Measurements from ENCODE around the gene OPCML.

OPCML gene

GRCh38 chr11:132981131-132981956 lies 551.0 kb downstream of the OPCML start:
- H3K4me3 ChIP-seq: no peak overlapping the region
- H3K27ac ChIP-seq: no peak overlapping the region

- no peak overlapping the region for H3K27ac ChIP-seq
- no peak overlapping the region for H3K4me3 ChIP-seq
Observed at GRCh38 chr11:132980670-132981069, 551.6 kb downstream of the OPCML start.

GRCh38 chr11:132977746-132978145 lies 554.6 kb downstream of the OPCML start:
- no peak overlapping the region for H3K4me3 ChIP-seq
- H3K27ac ChIP-seq: no peak overlapping the region

- Histone ChIP-seq H3K27ac (no peak overlapping the region), H3K4me3 (no peak overlapping the region)
Observed at GRCh38 chr11:132977241-132977640, 555.1 kb downstream of the OPCML start.

GRCh38 chr11:132976115-132976514 lies 556.2 kb downstream of the OPCML start:
- no peak overlapping the region for H3K27ac ChIP-seq

GRCh38 chr11:132973686-132974085 lies 558.6 kb downstream of the OPCML start:
- H3K27ac ChIP-seq: no peak overlapping the region
- no peak overlapping the region for H3K4me3 ChIP-seq

More at GRCh38 chr11:132976115-132976514, 556.2 kb downstream of the OPCML start:
- H3K4me3 ChIP-seq: no peak overlapping the region

- H3K4me3 ChIP-seq: no peak overlapping the region
- no peak overlapping the region for H3K27ac ChIP-seq
Observed at GRCh38 chr11:132972565-132972964, 559.7 kb downstream of the OPCML start.

- H3K27ac ChIP-seq: no peak overlapping the region
Observed at GRCh38 chr11:132971351-132971750, 561.0 kb downstream of the OPCML start.

GRCh38 chr11:132969892-132970291 lies 562.4 kb downstream of the OPCML start:
- Histone ChIP-seq H3K27ac (no peak overlapping the region), H3K4me3 (no peak overlapping the region)

More at GRCh38 chr11:132971351-132971750, 561.0 kb downstream of the OPCML start:
- H3K4me3 ChIP-seq: no peak overlapping the region

- Histone ChIP-seq H3K4me3 (no peak overlapping the region), H3K27ac (no peak overlapping the region)
Observed at GRCh38 chr11:132962041-132962440, 570.3 kb downstream of the OPCML start.

GRCh38 chr11:132961453-132961852 lies 570.8 kb downstream of the OPCML start:
- Histone ChIP-seq H3K4me3 (no peak overlapping the region), H3K27ac (no peak overlapping the region)

- no peak overlapping the region for H3K4me3 ChIP-seq
- H3K27ac ChIP-seq: no peak overlapping the region
Observed at GRCh38 chr11:132960273-132961078, 571.8 kb downstream of the OPCML start.

- Histone ChIP-seq H3K4me3 (no peak overlapping the region), H3K27ac (no peak overlapping the region)
Observed at GRCh38 chr11:132959693-132960092, 572.6 kb downstream of the OPCML start.

GRCh38 chr11:132957881-132958280 lies 574.4 kb downstream of the OPCML start:
- Histone ChIP-seq H3K4me3 (no peak overlapping the region), H3K27ac (no peak overlapping the region)

GRCh38 chr11:132948252-132948651 lies 584.0 kb downstream of the OPCML start:
- no peak overlapping the region for H3K4me3 ChIP-seq

GRCh38 chr11:132944569-132944944 lies 587.7 kb downstream of the OPCML start:
- Histone ChIP-seq H3K27ac (no peak overlapping the region), H3K4me3 (no peak overlapping the region)

More at GRCh38 chr11:132948252-132948651, 584.0 kb downstream of the OPCML start:
- no peak overlapping the region for H3K27ac ChIP-seq

- H3K27ac ChIP-seq: no peak overlapping the region
- peak overlapping the region in 3 of 7 experiments; percentile 6 to 22 (median 13) for H3K4me3 ChIP-seq
Observed at GRCh38 chr11:132943706-132944568, 588.4 kb downstream of the OPCML start.

GRCh38 chr11:132943357-132943705 lies 589.0 kb downstream of the OPCML start:
- H3K27ac ChIP-seq: no peak overlapping the region
- H3K4me3 ChIP-seq: peak overlapping the region in 1 of 7 experiments; percentile 22

- Histone ChIP-seq H3K4me3 (no peak overlapping the region), H3K27ac (no peak overlapping the region)
Observed at GRCh38 chr11:132942611-132943356, 589.5 kb downstream of the OPCML start.

Data from skin epidermis (tissue), 12 donors.